Stimulated activated CD8-positive, alpha-beta memory T cell treated with anti-CD3 and anti-CD28 coated beads, Interleukin-12 subunit alpha, Interleukin-12 subunit beta, amount 100 ng/mL, for 24 hours (primary cell): ENCODE measurements around the gene CIART.
"Not testable (repeated sequence)": the region's sequence is repeated elsewhere in the genome, so short reads cannot be mapped to it uniquely, and the experiment has no call there.

Experiments
- DNase-seq: peaks from one replicate; pipeline ENCODE4 v3.0.0-alpha.2; 2020; ENCODE audit errors: extremely low read depth

Gene CIART, protein sequence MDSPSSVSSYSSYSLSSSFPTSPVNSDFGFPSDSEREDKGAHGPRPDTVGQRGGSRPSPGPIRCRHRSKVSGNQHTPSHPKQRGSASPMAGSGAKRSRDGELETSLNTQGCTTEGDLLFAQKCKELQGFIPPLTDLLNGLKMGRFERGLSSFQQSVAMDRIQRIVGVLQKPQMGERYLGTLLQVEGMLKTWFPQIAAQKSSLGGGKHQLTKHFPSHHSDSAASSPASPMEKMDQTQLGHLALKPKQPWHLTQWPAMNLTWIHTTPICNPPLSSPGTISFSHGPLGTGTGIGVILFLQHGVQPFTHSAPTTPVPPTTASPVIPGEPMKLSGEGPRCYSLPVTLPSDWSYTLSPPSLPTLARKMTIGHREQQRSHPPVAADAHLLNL

DNA sequence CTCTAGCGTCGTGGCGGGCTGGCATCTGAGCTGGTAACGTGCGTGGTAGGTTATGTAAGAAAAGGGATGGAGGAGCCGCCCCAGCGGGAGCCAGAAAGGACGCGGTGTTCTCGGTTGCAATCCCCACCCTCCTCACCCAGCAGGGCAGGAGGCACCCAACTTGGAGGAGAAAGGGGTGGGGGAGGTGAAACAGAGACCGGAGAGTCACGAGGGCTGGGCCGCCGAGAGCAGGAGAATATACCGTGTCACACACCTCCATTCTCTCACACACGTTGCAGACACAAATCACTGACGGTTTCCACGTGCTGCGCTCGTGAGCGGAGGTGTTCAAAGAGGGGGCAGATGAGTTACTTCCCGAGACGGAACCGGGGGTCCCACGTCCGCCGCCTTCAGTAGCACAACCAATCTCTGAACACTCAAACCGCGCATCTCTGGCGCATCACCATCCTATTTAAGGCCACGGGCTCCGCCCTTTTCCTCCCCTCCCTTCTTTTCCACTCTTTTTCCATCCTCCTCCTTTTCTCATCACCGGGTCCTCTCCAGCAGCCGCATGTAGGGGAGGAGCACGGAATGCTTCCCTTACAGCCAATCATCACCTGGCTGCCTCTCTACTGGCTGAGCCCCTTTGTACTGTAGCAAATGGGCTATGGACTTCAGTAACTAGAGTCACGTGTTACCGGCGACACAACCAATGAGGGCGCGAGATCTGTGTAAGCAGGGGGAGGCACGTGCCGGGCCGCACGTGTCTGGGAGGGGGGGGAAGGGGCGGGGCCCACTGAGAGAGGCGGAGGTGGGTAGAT is at the start of gene CIART:
Gene CIART (plus strand): TSS at position 797 of the 800 bp plus-strand sequence. CDS start 714 bp downstream, outside the sequence.
- DNase-seq = peak; percentile 27

- DNase-seq = not testable (repeated sequence)
Measured at GRCh38 chr1:150232921-150233320, 49.4 kb upstream of the CIART start.

- no peak for DNase-seq
Measured at GRCh38 chr1:150233359-150234308, 48.7 kb upstream of the CIART start.

DNA sequence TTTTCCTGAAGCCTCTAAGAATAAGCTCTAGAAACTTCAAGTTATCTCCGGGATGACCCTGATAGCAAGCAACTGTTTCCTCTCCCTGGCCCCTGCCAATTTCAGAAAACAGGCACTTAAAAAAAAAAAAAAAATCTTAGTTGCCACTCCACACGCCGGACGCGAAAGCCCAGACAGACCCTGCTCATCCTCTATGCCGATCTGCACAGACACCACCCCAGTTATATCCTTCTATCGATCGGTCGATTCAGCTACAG is 48.1 kb upstream of the CIART start:
- DNase-seq = no peak

- peak; percentile 78 for DNase-seq
Measured at GRCh38 chr1:150234566-150235293, 47.6 kb upstream of the CIART start.

DNA sequence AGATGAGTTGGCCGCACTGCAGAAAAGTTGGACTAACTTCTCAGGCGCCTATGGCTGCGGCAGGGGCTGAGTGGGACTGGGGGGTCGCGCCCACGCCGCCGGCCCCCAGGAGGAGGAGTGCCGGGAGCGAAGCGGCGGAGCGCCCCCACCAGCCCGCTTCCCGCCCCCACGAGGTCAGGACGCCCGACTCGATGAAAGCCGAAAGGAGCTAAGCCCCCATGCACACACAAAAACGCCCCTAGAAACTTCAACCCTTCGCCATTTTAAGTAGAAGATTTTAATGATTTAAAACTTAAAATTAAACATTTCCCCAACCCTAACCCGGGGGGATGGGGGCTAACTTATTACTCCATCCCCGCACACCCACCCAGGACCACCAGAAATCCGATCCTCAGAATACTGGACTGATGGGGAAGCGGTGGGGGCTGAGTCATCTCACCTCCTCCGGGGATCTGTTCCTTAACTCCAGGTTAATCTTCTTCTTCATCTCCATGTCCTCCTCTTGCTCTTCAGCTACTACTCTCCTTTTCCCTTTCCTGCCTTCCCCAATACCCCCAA is 47.0 kb upstream of the CIART start:
- DNase-seq = no peak

DNA sequence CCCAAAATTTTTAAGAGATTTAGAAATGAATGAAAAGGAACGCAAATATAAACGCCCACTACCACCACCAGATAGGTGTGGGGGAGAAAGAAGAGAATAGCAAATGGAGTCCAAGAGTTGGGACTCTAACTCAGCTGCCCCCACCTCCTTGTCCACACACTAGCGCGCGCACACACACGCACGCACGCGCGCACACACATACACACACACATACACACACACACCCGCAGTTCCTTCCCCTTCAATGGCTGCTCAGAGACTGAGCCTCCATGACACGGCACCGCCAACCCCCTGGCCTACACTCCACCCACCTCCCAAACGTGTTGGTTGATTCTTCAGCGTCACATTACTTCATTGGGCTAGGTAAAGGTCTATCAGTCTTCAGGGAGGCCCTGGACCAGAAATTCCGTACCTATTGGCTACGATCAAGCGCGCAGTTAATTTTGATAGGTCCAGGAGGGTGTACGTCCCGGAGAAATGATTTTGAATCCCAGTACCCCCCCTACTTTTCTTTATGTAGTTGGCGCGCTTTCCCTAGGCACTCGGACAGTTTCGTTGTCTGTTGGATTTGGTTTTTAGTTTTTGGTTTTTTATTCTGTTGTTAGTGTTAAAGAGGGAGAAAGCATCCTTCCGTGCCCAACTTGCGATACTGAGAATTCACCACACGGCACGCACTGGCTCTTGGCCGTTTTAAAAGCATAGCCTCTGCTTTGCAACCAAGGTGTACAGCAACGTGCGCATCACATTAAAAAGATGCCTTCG is 46.3 kb upstream of the CIART start, which contains the start of gene ANP32E:
Gene ANP32E (minus strand): TSS at position 261 of the 762 bp plus-strand sequence. CDS start 326 bp downstream, outside the sequence.
- DNase-seq = peak; percentile 80

GRCh38 chr1:150236614-150237100 is 45.7 kb upstream of the CIART start:
- DNase-seq = no peak

DNA sequence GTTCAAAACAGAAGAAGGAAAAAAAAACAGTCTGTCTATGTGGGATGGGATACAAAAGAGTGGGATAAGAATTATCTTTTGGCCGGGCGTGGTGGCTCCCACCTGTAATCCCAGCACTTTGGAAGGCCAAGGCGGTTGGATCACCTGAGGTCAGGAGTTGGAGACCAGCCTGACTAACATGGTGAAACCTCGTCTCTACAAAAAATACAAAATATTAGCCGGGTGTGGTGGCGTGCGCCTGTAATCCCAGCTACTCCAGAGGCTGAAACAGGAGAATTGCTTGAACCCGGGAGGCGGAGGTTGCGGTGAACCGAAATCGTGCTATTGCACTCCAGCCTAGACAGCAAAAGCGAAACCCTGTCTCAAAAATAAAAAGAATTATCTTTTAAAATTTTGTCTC is 45.2 kb upstream of the CIART start:
- DNase-seq = not testable (repeated sequence)

GRCh38 chr1:150237746-150238145 is 44.6 kb upstream of the CIART start:
- DNase-seq = no peak

- DNase-seq = no peak
Measured at GRCh38 chr1:150243003-150243402, 39.4 kb upstream of the CIART start.

GRCh38 chr1:150249936-150250335 is 32.4 kb upstream of the CIART start:
- DNase-seq = no peak

DNA sequence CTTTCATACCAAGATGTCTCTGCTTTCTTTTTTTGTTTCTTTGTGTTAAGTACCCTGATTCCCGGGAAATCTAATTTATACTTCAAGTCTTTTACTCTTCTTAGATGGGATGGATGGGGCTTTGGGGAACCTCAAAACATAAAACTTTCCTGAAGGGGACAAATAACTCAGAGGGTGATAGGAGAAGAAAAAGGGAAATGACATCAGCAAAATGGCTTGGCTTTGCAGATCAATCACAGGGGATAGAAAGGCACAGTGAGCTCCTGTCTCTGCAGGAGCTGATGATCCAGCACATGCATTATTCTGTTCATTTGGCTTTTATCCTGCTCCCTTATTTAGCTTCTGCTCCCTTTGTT is 26.2 kb upstream of the CIART start:
- no peak for DNase-seq

DNA sequence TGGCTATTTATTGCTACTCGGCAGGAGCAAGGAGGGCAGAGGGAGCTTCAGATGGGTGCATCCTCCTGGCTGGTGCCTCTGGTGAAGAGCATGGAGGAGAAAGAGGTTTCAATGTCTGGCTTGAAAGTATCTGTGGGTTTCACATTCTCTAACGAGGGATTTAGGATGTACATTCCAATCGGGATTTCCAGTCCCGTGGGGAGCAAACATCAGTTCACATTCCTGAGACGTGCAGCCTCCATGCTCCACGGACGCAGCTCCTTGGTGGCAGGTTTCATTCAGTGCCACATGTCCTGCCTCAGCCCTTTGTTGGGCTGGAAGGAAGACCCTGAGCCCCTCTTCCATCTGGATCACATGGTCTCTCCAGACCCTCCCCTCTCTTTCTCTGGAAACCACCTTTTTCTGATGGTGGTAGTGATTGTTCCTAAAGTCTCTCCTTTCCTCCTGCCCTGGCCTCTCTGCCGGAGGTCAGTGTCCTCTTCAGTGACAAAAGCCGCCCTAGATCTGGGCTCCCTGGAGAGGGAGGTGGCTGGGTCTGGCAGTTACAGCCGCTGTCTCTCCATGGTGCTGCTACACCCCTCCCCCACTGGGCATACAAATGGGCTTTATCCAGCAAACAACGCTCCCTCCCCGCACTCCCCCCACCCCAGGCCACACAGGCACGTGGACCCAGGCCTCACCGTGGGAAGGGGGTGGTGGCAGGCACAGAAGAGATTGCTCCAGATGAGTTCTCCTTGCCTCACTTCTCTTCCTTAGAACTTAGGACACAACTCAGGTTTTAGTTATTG is 25.6 kb upstream of the CIART start:
- DNase-seq = no peak

DNA sequence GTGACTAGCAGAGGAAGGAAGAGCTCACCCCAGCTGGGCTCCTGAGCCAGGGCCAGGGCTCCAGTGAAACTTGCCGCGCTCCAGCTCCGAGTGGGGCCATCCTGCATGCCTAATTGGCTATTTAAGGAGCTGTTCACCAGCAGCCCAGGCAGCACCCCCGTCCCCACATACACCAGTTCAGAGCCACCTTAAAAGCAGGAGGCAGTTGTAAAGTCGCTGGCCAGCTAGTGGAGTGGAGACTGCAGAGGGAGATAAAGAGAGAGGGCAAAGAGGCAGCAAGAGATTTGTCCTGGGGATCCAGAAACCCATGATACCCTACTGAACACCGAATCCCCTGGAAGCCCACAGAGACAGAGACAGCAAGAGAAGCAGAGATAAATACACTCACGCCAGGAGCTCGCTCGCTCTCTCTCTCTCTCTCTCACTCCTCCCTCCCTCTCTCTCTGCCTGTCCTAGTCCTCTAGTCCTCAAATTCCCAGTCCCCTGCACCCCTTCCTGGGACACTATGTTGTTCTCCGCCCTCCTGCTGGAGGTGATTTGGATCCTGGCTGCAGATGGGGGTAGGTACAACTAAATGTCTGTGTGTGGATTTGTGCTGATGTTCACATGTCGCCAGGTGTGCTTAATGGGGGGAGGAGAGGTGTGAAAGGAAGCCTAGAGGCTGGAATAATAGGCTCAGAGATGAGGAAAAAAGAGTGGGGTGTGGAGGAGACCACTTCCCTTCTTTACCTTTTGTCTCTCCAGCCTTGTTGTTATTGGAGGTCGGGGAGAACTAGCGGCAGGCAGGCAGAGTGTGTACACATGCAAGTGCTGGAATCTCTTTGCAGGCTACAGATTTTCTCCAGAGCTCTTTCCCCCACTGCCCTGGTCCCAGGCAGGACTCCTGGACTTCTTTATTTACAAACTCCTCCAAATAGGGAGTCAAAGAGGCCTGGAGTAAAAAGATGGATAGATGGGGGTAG is 24.4 kb upstream of the CIART start, which contains the start of gene CA14:
Gene CA14 (plus strand): TSS at position 151 of the 962 bp plus-strand sequence. CDS start 355 bp downstream, at position 506.
- DNase-seq = no peak

- DNase-seq = no peak
Measured at GRCh38 chr1:150259217-150259616, 23.1 kb upstream of the CIART start.

GRCh38 chr1:150259758-150260669 is 22.3 kb upstream of the CIART start:
- DNase-seq = no peak
